ENCODE data around the gene ERMP1.

DNA sequence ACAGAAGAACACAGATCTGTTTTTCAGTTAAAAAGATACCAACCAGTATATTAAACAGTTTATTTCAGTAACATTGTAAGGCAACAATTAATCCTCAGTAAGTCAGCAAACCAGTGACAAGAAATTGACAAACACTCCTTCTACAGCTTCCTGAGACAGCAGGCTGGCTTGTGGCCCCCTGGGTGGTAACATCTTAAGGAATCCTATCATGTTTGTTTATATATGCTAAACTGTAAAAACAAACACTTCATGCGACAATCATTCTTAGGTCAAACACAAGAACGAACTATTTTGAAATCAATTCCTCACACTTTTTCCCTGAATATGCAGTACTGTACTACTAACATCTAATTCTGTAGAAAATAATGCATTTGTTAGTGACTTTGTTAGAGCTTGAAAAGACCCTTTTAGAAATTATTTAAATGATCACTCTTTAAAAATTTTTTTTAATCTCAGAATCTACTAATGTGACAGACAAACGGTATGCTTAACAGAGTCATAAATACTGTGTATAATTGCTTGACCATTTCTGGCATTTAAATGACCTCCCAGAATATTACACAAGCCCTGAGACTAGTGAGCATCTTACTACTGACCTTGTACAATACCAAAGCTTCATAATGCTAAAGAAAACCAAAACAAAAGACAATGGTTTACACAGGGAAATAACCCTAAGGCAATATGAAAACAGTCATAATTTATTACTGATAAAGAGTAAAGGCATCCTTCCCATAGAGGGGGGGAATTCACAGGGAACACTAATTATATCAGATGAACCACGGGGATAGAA is 48.2 kb downstream of the ERMP1 start:
- no peak for TF ChIP-seq EZH2phosphoT487 (IDR thresholded peaks at IDR 0.05; ENCODE audit: low read depth)
- TF ChIP-seq, protein P1, sequence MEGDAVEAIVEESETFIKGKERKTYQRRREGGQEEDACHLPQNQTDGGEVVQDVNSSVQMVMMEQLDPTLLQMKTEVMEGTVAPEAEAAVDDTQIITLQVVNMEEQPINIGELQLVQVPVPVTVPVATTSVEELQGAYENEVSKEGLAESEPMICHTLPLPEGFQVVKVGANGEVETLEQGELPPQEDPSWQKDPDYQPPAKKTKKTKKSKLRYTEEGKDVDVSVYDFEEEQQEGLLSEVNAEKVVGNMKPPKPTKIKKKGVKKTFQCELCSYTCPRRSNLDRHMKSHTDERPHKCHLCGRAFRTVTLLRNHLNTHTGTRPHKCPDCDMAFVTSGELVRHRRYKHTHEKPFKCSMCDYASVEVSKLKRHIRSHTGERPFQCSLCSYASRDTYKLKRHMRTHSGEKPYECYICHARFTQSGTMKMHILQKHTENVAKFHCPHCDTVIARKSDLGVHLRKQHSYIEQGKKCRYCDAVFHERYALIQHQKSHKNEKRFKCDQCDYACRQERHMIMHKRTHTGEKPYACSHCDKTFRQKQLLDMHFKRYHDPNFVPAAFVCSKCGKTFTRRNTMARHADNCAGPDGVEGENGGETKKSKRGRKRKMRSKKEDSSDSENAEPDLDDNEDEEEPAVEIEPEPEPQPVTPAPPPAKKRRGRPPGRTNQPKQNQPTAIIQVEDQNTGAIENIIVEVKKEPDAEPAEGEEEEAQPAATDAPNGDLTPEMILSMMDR (IDR thresholded peaks at IDR 0.05; ENCODE audit: low read depth, low read length), result no peak

Measured in OCI-LY3 (cell line).